Lung (tissue), 12 donors: ENCODE data around the gene EPN2. TPM values are rescaled to one million over a fixed set of nuclear protein-coding genes. Genes with fewer than 3 reads are reported as not detected.

ENCODE experiments used
- ATAC-seq: fragments of 200-7000 bp; cut with Tn5 transposase; one replicate; pipeline ENCODE4 v1.9.1; 2020; ENCODE audit warnings: moderate number of reproducible peaks; ENCODE audit not compliant: insufficient read depth, low FRiP score
- DNase-seq, 3 donors: peaks; one replicate each; pipeline ENCODE4 v3.0.0-alpha.2; 2013 to 2017
- H3K27ac ChIP-seq, 2 donors: one replicate each; pipeline ENCODE4 v1.5.1; 2013; ENCODE audit warnings: mild to moderate bottlenecking in 2 of 2, moderate library complexity in 2 of 2, control low read depth in 1 of 2, inconsistent platforms in 1 of 2, low read depth in 1 of 2, low read length in 1 of 2
- H3K27me3 ChIP-seq, 3 donors: one replicate each; pipeline ENCODE4 v1.5.1; 2013; ENCODE audit warnings: low read length in 2 of 3; ENCODE audit not compliant: control insufficient read depth in 3 of 3, insufficient read depth in 3 of 3
- H3K36me3 ChIP-seq, 4 donors: one replicate each; pipeline ENCODE4 v1.5.1; 2013; ENCODE audit warnings: low read length in 4 of 4, mild to moderate bottlenecking in 1 of 4, moderate library complexity in 1 of 4; ENCODE audit not compliant: control insufficient read depth in 4 of 4, insufficient read depth in 4 of 4
- H3K4me1 ChIP-seq, 5 donors: one replicate each; pipeline ENCODE4 v1.5.1; 2013; ENCODE audit warnings: low read length in 5 of 5, mild to moderate bottlenecking in 2 of 5, moderate library complexity in 1 of 5; ENCODE audit not compliant: control insufficient read depth in 5 of 5, insufficient read depth in 5 of 5
- H3K4me3 ChIP-seq: one replicate; pipeline ENCODE4 v1.5.1; 2013; ENCODE audit warnings: mild to moderate bottlenecking, control low read depth, moderate library complexity
- H3K9ac ChIP-seq, 2 donors: one replicate each; pipeline ENCODE4 v1.5.1; 2013; ENCODE audit warnings: low read length in 2 of 2, control low read depth in 1 of 2; ENCODE audit not compliant: insufficient read depth in 1 of 2
- H3K9me3 ChIP-seq, 4 donors: one replicate each; pipeline ENCODE4 v1.5.1; 2013; ENCODE audit warnings: low read length in 3 of 4, mild to moderate bottlenecking in 1 of 4, moderate library complexity in 1 of 4; ENCODE audit not compliant: control insufficient read depth in 4 of 4, insufficient read depth in 3 of 4
- CTCF ChIP-seq: IDR thresholded peaks from 2 replicates; pipeline ENCODE4 v1.5.1; 2012; ENCODE audit warnings: mild to moderate bottlenecking; ENCODE audit errors: control extremely low read depth, extremely low read depth
- WGBS, 2 donors: extraction: QIAGEN DNeasy Blood & Tissue Kit; methylation state at CpG; one replicate each; pipeline ENCODE4 v1.1.7; 2013; 5-methylcytosine and 5-hydroxymethylcytosine counted together
- polyA plus RNA-seq, 2 donors: library from polyadenylated mRNA; stranded (reverse); fragments of 200-250 nt; gene quantifications; one replicate each; pipeline ENCODE4 v1.2.1, GENCODE V29; 2013
- total RNA-seq, 2 donors: library from RNA; depleted of rRNA in 1 of 2; stranded (reverse); fragments of >200 nt in 1 of 2; gene quantifications; one replicate each; pipeline ENCODE4 v1.2.1, GENCODE V29; 2014 to 2021
- donor health status: control.
- donor health status: control.
- donor health status: Bipolar disorder and iron deficiency.
- donor health status: healthy.
- donor health status: DM: yes; HTN: yes; CAD: no.

EPN2 gene
- total and polyA plus RNA-seq, 4 donors = 16.7 to 73.7 (median 37.4) TPM

GRCh38 chr17:19361326-19361725, 124.2 kb downstream of the EPN2 start:
- DNase-seq (no peak), ATAC-seq (no peak)
- Histone ChIP-seq H3K36me3 (peaks cover 0 to 3% (median 0%) of the 10 kb centered on the region in 4 donors), H3K4me3 (no peak overlapping the region), H3K27ac (no peak overlapping the region), H3K4me1 (peaks cover 0 to 30% (median 10%) of the 10 kb centered on the region in 5 donors), H3K27me3 (no peaks in the 10 kb centered on the region), H3K9me3 (no peaks in the 10 kb centered on the region), H3K9ac (peak overlapping the region in 1 of 2 donors; percentile 14)
- TF ChIP-seq CTCF = no peak
- WGBS, 2 donors = 85 to 91% methylated on average over 6 of the region's 6 CpGs

- DNase-seq (no peak), ATAC-seq (no peak)
- no peaks in the 10 kb centered on the region for H3K27me3 ChIP-seq
- peak overlapping the region; percentile 70 to 74 for H3K27ac ChIP-seq
- peaks cover 0 to 30% (median 10%) of the 10 kb centered on the region in 5 donors for H3K4me1 ChIP-seq
- peaks cover 0 to 3% (median 0%) of the 10 kb centered on the region in 4 donors for H3K36me3 ChIP-seq
- 21 to 25% methylated on average over 16 of the region's 16 CpGs for WGBS, 2 donors
- no peak for TF ChIP-seq CTCF
- peak overlapping the region; percentile 24 for H3K4me3 ChIP-seq
- no peaks in the 10 kb centered on the region for H3K9me3 ChIP-seq
- H3K9ac ChIP-seq = peak overlapping the region; percentile 14 to 59
These were observed 124.7 kb downstream of the EPN2 start for GRCh38 chr17:19361944-19362276.

GRCh38 chr17:19362277-19363113, 125.3 kb downstream of the EPN2 start, which contains the start of gene B9D1:
B9D1 (minus strand) TSS chr17:19362723; CDS start chr17:19362569, 154 bp downstream.
- WGBS, 2 donors = 0 to 1% methylated on average over 70 to 83 of the region's 83 CpGs
- Histone ChIP-seq H3K27me3 (no peaks in the 10 kb centered on the region), H3K4me1 (peaks cover 0 to 30% (median 10%) of the 10 kb centered on the region in 5 donors), H3K4me3 (peak within 1 kb of the TSS; percentile 48), H3K27ac (peak within 1 kb of the TSS; percentile 70 to 74), H3K36me3 (peaks cover 0 to 3% (median 0%) of the 10 kb centered on the region in 4 donors), H3K9ac (peak within 1 kb of the TSS; percentile 59 to 71), H3K9me3 (no peaks in the 10 kb centered on the region)
- TF ChIP-seq CTCF = peak; percentile 99
- DNase-seq (peak; percentile 96 to 97 (median 96)), ATAC-seq (peak; percentile 93)
